Inflammatory macrophage treated with lipopolysaccharide for 1 hour (primary cell): ENCODE data around the gene DENND6B.
"Not testable (repeated sequence)": the region's sequence is repeated elsewhere in the genome, so short reads cannot be mapped to it uniquely, and the experiment has no call there.

Experiments used
- DNase-seq, 2 donors: peaks; one replicate each; pipeline ENCODE4 v3.0.0-alpha.2; 2020 to 2022

The DENND6B gene

GRCh38 chr22:50326956-50327710 is at the start of gene DENND6B:
Gene DENND6B (minus strand): TSS chr22:50327012. CDS start chr22:50326988, 24 bp downstream.
- peak; percentile 72 to 88 for DNase-seq

GRCh38 chr22:50376085-50376651 is 49.4 kb upstream of the DENND6B start:
- DNase-seq = peak; percentile 9 to 22

GRCh38 chr22:50371101-50371648 is 44.4 kb upstream of the DENND6B start:
- no peak for DNase-seq

GRCh38 chr22:50367778-50368500 is 41.1 kb upstream of the DENND6B start:
- no peak for DNase-seq

- not testable (repeated sequence) for DNase-seq
Measured at GRCh38 chr22:50363803-50364194, 37.0 kb upstream of the DENND6B start.

- DNase-seq = peak; percentile 10 to 15
Measured at GRCh38 chr22:50363166-50363802, 36.5 kb upstream of the DENND6B start.

- no peak for DNase-seq
Measured at GRCh38 chr22:50361688-50362087, 34.9 kb upstream of the DENND6B start.

GRCh38 chr22:50361222-50361621 is 34.4 kb upstream of the DENND6B start:
- no peak for DNase-seq

- DNase-seq = no peak
Measured at GRCh38 chr22:50360578-50360977, 33.8 kb upstream of the DENND6B start.

GRCh38 chr22:50357756-50358155 is 30.9 kb upstream of the DENND6B start:
- no peak for DNase-seq

GRCh38 chr22:50357222-50357621 is 30.4 kb upstream of the DENND6B start:
- no peak for DNase-seq

GRCh38 chr22:50356186-50356585 is 29.4 kb upstream of the DENND6B start:
- no peak for DNase-seq

GRCh38 chr22:50348058-50348457 is 21.2 kb upstream of the DENND6B start:
- no peak for DNase-seq

GRCh38 chr22:50347157-50347556 is 20.3 kb upstream of the DENND6B start:
- no peak for DNase-seq

- no peak for DNase-seq
Measured at GRCh38 chr22:50346470-50346869, 19.7 kb upstream of the DENND6B start.

- no peak for DNase-seq
Measured at GRCh38 chr22:50343541-50343935, 16.7 kb upstream of the DENND6B start.

- peak; percentile 86 to 89 for DNase-seq
Measured at GRCh38 chr22:50342651-50343540, 16.1 kb upstream of the DENND6B start, which contains the start of gene PPP6R2. Gene PPP6R2 (plus strand): TSS chr22:50343327. CDS start chr22:50393909, 50,582 bp downstream.

- peak; percentile 76 to 99 for DNase-seq
Measured at GRCh38 chr22:50341977-50342650, 15.3 kb upstream of the DENND6B start.

- DNase-seq = no peak
Measured at GRCh38 chr22:50339945-50340879, 13.4 kb upstream of the DENND6B start.

- DNase-seq = no peak
Measured at GRCh38 chr22:50338860-50339462, 12.1 kb upstream of the DENND6B start.
